GM18502 (cell line): ENCODE measurements around the gene ASIC3.
"Not testable (repeated sequence)": the region's sequence is repeated elsewhere in the genome, so short reads cannot be mapped to it uniquely, and the experiment has no call there.

Experiments used
- ATAC-seq: cut with Tn5 transposase; IDR thresholded peaks from one replicate; pipeline ENCODE4 v1.9.1; 2021; ENCODE audit warnings: mild to moderate bottlenecking; ENCODE audit not compliant: unreplicated experiment, poor library complexity

The ASIC3 gene

DNA sequence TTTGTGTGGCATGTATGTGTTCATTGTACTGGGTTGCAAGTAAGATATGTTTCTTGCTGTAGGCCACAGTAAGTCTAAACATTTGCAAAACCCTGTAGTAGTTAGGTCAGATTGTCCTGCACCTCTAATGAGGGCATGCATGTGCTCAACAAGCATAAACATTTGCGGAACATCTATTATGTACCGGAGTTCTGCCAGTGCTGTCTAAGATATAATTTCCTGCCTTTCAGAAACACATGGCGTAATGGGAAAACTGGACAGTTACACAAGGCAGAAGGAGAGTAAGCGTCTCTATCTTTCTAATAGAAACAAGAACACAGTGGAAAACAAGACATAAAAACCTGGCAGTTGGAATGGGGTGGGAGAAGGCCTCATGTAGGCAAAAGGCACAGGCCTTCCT is 17.3 kb upstream of the ASIC3 start:
- ATAC-seq, result no peak

DNA sequence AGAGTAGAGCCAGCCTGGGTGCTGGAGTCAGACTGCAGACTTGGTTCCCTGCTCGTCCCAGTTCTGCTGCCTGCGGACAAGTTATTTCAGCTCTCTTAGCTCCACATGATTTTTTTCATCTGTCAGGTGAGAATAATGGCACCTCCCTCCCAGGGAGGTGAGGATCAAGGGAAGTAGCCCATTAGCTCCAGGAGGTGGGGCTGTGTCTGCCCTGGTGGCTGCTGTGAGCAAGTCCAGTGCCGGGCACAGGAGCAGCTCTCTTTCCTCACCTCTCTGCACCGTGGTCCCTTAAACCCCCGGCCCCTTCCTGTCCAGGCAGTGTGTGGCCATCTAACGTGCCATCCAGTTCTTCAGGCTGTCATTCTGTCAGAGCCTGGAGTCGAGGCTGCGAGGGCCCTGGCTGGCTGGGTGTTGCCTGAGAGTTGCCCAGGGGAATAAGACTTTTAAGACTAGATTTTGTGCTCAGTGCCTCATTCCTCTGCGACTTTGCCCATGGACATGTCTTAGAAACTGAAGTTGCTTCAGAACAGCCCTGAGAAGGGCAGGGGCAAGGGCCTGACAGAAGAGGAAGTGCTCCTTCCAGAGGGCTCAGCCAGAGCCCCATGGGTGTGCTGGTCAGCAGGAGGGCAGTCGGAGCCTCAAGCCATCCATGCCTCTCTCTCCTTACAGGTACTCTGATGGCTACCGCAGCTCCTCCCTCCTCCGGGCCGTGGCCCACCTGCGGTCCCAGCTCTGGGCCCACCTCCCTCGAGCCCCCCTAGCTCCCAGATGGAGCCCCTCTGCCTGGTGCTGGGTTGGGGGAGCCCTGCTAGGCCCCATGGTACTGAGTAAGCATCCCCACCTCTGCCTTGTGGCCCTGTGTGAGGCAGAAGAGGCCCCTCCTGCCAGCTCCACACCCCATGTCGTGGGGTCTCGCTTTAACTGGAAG is 15.1 kb upstream of the ASIC3 start:
- no peak for ATAC-seq

- ATAC-seq, result no peak
These were observed 14.5 kb upstream of the ASIC3 start for GRCh38 chr7:151033864-151034249.

GRCh38 chr7:151034312-151035025 is 13.9 kb upstream of the ASIC3 start:
- no peak for ATAC-seq

DNA sequence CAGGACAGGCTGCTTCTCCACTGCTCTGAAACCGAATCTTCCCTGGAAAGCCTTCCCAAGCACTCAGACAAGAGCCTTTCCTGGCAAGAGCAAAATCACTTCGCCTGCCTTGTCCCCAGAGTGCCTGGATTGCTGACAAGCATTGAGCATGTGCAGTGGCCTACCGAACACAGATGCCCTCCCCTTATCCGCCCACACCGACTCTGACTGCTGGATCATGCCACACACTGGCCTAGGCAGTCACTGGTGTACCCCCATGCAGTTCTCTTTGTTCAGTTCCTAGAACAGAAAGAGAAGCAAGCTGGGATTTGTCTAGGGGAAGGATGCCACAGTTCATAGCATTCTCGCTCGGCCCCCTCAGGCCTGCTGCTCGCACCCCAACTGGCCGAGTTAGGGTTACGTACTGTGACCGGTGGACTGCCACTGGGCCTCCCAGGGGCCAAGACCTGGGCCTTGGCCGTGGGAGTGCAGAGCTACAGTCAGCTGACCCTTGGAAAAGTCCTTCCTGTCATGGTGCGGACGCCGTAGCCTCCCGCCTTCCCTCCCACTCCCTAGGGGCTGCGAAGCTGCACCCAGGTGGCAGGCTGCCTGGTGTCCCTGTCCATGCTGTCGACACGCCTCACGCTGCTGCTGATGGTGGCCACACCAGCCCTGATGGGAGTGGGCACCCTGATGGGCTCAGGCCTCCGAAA is 13.2 kb upstream of the ASIC3 start:
- ATAC-seq, result no peak

DNA sequence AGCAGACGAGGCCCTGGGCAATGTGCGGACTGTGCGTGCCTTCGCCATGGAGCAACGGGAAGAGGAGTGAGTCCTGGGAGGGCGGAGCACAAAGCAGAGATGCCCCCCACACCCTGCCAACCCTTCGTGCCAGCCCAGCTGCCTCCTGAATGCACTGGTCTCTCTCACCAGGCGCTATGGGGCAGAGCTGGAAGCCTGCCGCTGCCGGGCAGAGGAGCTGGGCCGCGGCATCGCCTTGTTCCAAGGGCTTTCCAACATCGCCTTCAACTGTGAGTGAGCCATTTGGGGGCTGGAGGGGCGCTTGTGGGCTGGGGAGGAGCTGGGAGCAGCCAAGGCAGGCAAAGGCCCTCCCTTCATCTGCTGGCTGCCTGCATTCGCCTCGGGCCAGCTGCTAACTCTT is 12.4 kb upstream of the ASIC3 start:
- ATAC-seq, result no peak

DNA sequence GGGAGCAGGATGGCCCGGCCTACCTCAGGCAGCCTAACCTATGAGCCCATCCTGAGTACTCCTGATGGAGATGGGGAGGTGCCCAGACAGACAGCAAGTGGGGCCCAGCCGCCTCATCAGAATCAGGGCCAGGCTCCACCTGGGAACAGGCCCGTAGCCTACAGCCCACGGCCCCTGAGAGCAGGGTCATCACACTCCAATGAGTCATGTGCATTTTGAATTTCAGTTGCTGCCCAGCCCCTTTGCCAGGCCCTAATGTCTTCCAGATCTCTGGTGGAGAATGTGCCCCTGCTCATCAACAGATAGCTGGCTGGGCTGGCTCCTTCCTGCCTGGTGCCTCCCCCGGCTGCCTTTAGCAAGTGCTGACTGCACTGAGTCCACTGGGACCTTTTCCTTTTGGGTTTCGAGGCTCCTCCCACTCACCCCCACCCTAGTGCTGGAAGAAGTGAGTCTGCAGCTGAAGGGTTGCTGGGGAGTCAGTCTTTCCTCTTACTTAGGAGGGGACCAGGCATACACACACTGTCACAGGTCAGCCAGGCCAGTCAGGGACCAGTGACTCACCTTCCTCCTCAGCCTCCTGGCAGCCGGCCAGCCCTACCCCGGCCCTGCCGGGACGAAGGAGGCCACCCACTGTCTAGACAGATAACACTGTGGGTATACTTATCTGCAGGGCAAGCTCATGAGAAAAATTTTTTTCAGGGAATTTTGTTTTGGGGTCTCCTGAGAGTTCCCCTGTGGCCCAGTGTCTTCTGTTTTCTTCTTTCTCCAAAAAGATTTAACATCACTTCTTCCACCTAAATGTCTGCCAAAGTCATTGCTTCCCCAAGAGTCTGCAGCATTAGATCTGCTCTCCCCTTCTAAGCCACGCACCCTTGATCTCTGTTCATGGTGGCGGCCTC is 9.1 kb upstream of the ASIC3 start:
- no peak for ATAC-seq

GRCh38 chr7:151039850-151040548 is 8.3 kb upstream of the ASIC3 start:
- ATAC-seq, result no peak

GRCh38 chr7:151040616-151041375 is 7.5 kb upstream of the ASIC3 start:
- ATAC-seq, result no peak

DNA sequence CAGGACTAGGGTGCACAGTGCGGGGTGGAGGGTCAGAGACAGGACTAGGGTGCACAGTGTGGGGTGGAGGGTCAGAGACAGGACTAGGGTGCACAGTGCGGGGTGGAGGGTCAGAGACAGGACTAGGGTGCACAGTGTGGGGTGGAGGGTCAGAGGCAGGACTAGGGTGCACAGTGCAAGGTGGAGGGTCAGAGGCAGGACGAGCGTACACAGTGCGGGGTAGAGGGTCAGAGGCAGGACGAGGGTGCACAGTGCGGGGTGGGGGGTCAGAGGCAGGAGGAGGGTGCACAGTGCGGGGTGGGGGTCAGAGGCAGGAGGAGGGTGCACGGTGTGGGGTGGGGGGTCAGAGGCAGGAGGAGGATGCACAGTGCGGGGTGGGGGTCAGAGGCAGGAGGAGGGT is 4.9 kb upstream of the ASIC3 start:
- not testable (repeated sequence) for ATAC-seq

- ATAC-seq, result no peak
These were observed 4.4 kb upstream of the ASIC3 start for GRCh38 chr7:151043959-151044358.

GRCh38 chr7:151045262-151045661 is 3.1 kb upstream of the ASIC3 start:
- no peak for ATAC-seq

DNA sequence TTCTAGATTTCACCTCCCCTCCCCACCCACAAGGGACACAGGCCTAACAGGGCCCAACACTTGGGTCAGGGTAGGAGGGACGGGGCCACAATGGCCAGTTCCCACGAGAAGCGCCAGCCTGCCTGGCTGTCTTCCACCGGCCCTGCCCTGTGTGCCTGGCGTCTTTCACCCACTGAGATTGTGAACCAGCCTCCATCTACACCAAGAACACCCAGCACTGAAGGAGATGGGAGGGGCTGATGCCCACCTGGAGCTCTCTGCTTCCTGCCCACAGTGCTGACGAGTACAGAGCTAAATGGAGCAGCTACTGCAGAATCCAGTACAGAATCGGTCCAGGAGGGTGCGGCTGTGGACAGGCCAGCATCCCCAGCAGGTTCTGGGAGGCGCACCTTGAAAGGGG is 2.4 kb upstream of the ASIC3 start:
- ATAC-seq, result no peak

DNA sequence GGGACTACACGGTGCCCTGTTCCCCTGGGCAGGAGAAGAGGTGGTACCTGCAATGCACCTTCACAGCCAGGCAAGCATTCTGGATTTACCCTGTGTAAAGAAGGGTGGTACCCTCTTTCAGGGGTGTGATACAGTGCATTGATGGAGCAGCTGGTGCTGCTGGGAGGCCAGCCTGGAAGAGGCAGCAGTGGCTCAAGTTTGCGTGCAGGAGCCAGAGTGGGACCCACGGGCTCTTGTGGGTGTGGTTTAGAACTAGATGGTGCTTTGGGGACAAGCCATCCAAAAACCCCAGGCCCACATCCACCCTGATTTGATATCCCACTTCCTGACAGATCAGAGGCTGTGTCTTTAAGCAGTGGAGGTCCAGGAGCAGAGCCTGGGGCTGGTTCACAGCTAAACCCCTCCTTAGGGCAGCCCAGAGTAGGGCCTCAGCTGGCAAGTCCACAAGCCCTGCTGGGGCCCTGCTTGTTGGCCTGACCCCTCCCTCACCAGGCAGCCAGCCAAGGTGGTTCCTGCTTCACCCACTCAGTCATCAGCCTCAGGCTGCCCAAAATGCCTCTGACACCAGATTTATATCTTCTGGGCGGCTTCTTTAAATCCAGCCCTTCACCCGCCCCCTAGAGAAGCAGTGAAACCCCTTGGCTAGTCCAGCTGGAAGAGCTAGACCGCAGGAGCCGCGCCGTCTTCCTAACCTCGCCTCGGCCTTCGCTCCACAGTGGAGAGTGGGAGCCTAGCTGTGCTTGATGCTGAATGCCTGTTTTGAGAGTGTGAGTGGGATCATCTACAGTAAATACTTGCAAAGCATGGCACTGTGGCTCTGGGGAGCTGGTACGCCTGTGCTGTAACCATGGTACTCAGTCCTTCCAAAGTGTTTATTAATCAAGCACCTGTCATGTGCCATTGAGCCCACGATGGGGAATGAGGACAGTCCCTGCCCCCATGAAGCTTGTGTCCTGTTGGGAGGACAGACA is 1.4 kb upstream of the ASIC3 start:
- no peak for ATAC-seq

- ATAC-seq, result no peak
These were observed 656 bp downstream of the ASIC3 start for GRCh38 chr7:151048911-151049463.

DNA sequence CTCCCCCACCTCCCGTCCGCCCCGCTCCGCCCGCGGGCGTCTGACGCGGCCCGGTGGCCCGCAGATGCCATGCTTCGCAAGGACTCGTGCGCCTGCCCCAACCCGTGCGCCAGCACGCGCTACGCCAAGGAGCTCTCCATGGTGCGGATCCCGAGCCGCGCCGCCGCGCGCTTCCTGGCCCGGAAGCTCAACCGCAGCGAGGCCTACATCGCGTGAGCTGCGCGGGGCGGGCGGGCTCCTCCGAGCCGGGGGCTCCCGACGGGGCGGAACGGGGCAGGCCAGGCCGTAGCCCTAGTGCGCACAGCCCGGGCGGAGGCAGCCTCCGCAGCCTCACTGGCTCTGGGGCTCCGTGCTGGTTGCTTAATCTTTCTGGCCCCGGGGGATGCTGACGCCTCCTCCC is 2.8 kb downstream of the ASIC3 start:
- ATAC-seq, result no peak

- no peak for ATAC-seq
These were observed 4.8 kb downstream of the ASIC3 start for GRCh38 chr7:151053096-151053495.
